ENCODE data around the gene ASTN2. TPM values are rescaled to one million over a fixed set of nuclear protein-coding genes. Genes with fewer than 3 reads are reported as not detected.
"Not testable (repeated sequence)": the region's sequence is repeated elsewhere in the genome, so short reads cannot be mapped to it uniquely, and the experiment has no call there.

Gene ASTN2
- polyA plus RNA-seq, 3 donors, result 15.1 to 17.1 (median 15.6) TPM

- no peak for DNase-seq (ENCODE audit: low read depth in 3 of 3, low spot score in 2 of 3)
Observed at GRCh38 chr9:117088140-117088539, 326.7 kb downstream of the ASTN2 start.

GRCh38 chr9:117084221-117084620 is 330.6 kb downstream of the ASTN2 start:
- no peak for DNase-seq (ENCODE audit: low read depth in 3 of 3, low spot score in 2 of 3)

GRCh38 chr9:117083559-117083958 is 331.3 kb downstream of the ASTN2 start:
- no peak for DNase-seq (ENCODE audit: low read depth in 3 of 3, low spot score in 2 of 3)

GRCh38 chr9:117081641-117082317 is 333.1 kb downstream of the ASTN2 start:
- no peak for DNase-seq (ENCODE audit: low read depth in 3 of 3, low spot score in 2 of 3)

DNA sequence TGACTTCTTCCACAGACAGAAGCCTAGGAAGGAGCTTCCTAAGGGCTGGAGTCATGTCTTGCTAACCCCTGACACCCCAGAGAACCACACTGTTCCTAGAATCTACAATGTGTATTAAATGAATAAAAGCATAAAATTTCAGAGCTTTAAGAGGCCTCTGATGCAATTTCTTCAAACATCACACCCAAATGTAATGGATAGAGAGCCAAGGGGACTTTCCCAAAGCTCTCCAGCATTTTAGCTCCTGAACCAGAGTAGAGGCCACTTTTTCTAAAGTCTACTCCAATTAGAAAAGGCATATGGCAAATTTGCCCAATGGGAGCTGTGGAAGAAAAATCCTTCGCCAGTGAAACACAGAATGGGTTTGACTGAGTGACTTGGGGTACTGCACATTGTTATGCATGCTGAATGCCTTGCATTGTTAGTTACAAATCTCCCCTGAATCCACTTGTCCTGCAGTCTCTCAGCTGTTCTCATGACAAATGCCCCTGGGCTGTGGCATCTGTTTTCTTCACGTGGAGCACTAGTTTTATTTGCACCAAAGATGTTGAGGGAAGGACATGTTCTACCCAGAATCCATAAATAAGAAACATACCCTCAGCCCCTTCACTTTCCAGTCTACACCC is 334.0 kb downstream of the ASTN2 start:
- DNase-seq (ENCODE audit: low read depth in 3 of 3, low spot score in 2 of 3), result no peak

DNA sequence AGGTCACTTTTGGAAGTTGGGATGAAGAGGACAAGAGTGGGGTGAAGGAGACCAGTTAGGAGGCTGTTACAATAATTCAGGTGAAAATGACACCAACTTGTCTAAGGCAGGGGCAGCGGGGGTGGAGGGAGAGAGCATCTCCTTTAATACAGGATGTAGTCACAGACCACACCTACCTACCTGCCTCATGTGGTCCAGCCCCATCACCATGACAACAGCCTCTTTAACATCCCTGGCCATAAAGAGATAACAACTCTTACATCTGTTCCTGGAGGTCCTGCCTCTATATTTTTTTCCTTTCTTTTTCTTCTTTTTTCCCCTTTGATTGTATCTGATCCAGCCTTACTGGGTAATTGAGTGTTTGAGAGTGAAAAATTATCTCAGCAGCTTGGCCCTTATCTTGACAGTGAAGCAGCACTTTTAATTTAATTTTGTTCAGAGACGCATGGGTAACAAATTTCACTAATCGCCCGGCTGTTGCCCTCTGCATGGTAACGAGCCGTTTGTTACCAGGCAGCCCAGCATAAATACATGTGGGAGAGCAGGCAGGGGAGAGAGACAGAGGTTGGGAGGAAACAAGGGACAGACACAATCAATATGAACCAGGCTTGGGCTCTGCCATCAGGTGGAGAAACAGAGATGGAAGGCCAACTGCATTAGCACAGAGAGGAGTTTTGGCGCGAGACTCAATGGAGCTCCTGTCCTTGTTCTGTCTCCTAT is 338.1 kb downstream of the ASTN2 start:
- DNase-seq (ENCODE audit: low read depth in 3 of 3, low spot score in 2 of 3), result no peak

DNA sequence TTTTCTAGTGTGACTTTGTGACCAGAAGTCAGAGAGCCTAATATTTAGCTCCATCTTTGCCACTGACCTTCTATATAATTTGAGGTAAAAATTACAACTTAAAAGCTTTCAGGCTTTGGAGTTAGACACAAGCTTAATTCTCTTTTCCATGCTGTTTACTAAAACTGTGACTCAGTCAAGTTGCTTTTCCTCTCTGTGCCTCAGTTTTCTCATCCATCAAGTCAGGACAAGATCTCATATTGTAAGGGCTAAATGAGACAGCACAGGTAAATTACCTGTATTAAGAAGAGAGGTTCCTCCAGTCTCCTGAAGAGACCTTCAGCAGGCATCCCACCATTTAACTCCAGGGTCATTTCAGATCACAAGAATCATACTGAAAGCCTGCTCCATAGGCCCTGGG is 339.2 kb downstream of the ASTN2 start:
- no peak for DNase-seq (ENCODE audit: low read depth in 3 of 3, low spot score in 2 of 3)

DNA sequence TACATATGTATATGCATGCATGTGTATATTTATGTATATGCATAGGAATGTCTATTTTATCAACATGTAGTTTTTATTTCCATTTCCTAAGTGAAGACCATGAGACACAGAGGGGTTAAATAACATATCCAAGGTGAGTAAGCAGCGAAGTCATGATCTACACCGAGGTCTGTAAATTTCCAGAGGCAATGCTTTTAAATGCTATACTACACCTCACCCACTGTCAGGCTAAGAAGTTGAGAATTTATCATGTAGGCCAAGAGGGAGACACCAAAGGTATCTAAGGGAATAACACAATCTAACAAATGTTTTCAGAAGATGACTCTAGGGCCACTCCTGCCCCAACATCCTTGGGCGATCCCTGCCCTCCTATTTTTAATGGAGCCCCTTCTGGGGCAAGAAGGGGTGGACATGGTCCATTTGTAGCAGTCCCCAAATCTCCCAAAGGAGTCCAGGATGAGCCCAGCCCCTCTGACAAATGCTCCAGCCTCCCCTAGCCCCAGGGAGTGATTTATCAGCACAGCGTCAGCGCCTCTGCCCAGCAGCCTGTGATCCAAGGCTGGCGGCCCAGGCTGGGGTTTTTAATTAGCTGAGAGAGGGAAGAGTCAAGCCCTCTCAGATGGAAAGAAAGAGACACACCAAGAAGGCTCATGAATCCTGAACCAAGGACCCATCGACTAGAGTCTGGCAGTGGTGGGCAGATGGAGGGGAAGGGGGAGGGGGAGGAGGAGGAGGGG is 339.9 kb downstream of the ASTN2 start:
- peak in 1 of 3 donors; percentile 43 for DNase-seq (ENCODE audit: low read depth in 3 of 3, low spot score in 2 of 3)

DNA sequence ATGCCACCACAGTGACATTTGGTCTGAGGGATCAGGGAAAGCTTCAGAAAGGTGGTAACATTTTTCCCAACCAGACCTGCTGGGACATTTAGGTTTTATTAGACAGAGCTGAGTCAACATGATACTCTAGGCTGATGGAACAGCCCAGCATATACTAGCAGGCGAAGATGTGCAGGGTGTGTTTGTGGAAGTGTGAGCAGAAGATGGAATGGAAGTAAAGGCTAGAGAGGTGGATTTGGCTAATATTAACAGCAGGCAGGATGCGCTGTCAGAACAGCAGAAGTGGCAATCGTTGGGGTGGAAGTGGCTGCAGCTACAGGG is 340.6 kb downstream of the ASTN2 start:
- DNase-seq (ENCODE audit: low read depth in 3 of 3, low spot score in 2 of 3), result no peak

GRCh38 chr9:117073539-117074341 is 341.1 kb downstream of the ASTN2 start:
- no peak for DNase-seq (ENCODE audit: low read depth in 3 of 3, low spot score in 2 of 3)

DNA sequence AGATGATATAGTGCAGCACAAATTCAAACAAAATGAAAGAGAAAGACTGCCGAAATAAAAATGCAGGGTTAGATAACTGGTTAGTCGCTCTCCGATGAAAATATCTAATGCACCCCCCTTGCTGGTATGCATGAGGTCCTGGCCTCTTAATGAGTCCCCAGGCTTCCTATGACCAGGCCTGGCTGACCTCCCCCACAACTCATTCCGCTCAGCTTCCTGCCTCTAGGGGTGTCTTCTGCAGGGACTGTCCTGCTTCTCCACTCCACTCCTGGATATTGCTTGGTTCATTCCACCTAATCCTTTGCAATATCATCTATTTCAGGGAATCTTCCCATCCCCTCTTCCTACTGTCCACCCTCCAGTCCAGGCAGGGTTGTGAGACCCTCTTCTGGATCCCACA is 341.8 kb downstream of the ASTN2 start:
- DNase-seq (ENCODE audit: low read depth in 3 of 3, low spot score in 2 of 3), result no peak

- DNase-seq (ENCODE audit: low read depth in 3 of 3, low spot score in 2 of 3), result no peak
Observed at GRCh38 chr9:117072216-117072615, 342.6 kb downstream of the ASTN2 start.

DNA sequence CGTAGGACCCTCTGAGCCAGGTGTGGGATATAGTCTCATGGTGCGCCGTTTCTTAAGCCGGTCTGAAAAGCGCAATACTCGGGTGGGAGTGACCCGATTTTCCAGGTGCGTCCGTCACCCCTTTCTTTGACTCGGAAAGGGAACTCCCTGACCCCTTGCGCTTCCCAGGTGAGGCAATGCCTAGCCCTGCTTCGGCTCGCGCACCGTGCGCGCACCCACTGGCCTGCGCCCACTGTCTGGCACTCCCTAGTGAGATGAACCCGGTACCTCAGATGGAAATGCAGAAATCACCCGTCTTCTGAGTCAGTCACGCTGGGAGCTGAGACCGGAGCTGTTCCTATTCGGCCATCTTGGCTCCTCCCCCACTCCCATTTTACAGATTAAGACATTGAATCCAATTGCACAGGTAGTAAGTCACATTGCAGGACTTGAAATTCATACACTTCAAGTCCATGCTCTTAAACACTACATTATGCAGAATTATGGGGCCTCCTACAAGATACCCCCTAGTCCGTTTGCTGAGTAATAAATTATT is 343.1 kb downstream of the ASTN2 start:
- DNase-seq (ENCODE audit: low read depth in 3 of 3, low spot score in 2 of 3), result not testable (repeated sequence)

DNA sequence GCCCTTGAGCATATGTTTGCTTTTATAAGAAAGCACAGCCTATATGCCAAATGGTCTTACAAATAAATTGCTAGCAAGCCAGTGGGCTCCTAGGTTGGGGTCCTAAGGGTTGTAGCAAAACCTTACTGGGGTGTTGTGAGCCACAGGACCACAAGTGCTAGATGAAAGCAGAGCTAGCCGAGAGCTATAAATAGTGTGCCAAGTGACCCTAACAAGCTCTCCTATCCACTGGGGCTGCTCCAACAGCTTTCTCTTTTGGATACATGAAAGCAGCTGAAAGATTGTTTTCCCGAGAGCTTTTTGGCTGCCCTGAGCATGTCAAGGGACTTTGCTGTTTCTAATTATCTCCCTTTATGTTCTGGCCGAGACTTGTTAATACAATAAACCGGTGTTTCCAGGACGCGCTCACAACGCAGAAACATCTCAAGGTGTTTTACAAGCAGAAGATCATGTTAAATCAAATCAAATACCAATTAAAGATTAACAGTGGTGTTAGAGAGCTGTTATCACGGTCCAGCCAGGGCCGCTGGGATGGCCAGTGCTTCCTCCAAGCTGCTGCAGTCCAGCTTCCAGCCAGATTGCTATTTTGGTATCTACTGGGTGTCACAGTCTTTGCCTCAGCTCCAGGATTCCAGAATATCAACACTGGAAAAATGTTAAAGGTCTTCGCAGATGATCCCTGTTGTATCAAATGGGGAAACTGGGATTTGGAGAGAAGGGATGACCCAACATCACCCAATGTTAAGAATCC is 351.0 kb downstream of the ASTN2 start:
- DNase-seq (ENCODE audit: low read depth in 3 of 3, low spot score in 2 of 3), result no peak

DNA sequence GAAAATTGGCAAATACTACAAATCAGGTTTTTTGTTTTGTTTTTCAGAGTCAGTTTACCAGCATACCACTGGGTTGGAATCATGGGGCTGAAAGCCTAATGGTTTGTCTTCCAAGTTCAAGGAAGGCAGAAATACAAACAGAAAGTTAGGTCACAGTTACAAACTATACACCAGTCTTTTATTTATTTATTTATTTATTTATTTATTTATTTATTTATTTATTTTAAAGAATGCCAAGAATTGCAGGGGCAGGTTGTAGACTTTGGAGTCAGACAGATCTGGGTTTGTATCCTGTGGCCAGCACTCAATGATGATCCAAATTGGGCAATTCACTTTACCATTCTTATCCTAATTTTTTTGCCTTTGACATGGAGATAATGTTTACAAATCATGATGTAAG is 353.9 kb downstream of the ASTN2 start:
- no peak for DNase-seq (ENCODE audit: low read depth in 3 of 3, low spot score in 2 of 3)

DNA sequence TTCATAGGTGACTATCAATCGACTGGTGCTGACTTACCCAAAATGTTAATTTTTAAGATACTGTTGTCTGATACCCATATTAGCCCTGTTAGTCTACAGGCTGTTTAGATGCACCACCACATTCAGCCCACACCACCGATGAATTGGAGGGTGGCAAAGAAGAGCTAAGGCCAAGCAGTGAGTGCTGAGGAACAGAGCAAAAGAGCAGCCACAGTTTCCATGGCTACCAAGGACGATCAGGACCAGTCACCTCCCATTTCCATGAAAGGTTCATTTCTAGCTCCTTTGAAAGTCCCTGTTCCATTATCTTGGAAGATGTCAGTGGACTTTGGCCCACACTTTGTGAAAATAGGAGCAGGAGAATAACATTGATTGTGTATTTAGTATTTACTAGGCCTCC is 364.9 kb downstream of the ASTN2 start:
- no peak for DNase-seq (ENCODE audit: low read depth in 3 of 3, low spot score in 2 of 3)

GRCh38 chr9:117046666-117047327 is 368.1 kb downstream of the ASTN2 start:
- no peak for DNase-seq (ENCODE audit: low read depth in 3 of 3, low spot score in 2 of 3)

GRCh38 chr9:117044241-117044640 is 370.6 kb downstream of the ASTN2 start:
- no peak for DNase-seq (ENCODE audit: low read depth in 3 of 3, low spot score in 2 of 3)

- no peak for DNase-seq (ENCODE audit: low read depth in 3 of 3, low spot score in 2 of 3)
Observed at GRCh38 chr9:117043159-117043558, 371.7 kb downstream of the ASTN2 start.
